Ectodermal cell (in vitro differentiated cells): ENCODE results near the gene LAD1.

Experiments used
- H3K27ac ChIP-seq: 2 replicates; pipeline ENCODE4 v1.7.0; 2013; ENCODE audit warnings: mild to moderate bottlenecking, low read depth, low read length; ENCODE audit not compliant: insufficient read depth, poor library complexity, severe bottlenecking
- H3K27me3 ChIP-seq: 2 replicates; pipeline ENCODE4 v1.7.0; 2013; ENCODE audit warnings: mild to moderate bottlenecking, low read length; ENCODE audit not compliant: insufficient read depth, control insufficient read depth, poor library complexity, severe bottlenecking
- H3K36me3 ChIP-seq: one replicate; pipeline ENCODE4 v1.7.0; 2013; ENCODE audit warnings: low read length; ENCODE audit not compliant: control insufficient read depth, insufficient read depth
- H3K4me1 ChIP-seq: one replicate; pipeline ENCODE4 v1.7.0; 2013; ENCODE audit warnings: low read length; ENCODE audit not compliant: control insufficient read depth, insufficient read depth
- H3K4me3 ChIP-seq: 2 replicates; pipeline ENCODE4 v1.7.0; 2013; ENCODE audit warnings: low read depth, low read length, control low read depth; ENCODE audit not compliant: insufficient read depth
- H3K9me3 ChIP-seq: 2 replicates; pipeline ENCODE4 v1.7.0; 2013; ENCODE audit warnings: mild to moderate bottlenecking, low read length, moderate library complexity; ENCODE audit not compliant: control insufficient read depth
- WGBS, 2 experiments: methylation state at CpG; one replicate each; pipeline ENCODE4 v1.1.7; 2013; ENCODE audit warnings: missing lambda C conversion rate in 2 of 2; 5-methylcytosine and 5-hydroxymethylcytosine counted together

LAD1 gene

DNA sequence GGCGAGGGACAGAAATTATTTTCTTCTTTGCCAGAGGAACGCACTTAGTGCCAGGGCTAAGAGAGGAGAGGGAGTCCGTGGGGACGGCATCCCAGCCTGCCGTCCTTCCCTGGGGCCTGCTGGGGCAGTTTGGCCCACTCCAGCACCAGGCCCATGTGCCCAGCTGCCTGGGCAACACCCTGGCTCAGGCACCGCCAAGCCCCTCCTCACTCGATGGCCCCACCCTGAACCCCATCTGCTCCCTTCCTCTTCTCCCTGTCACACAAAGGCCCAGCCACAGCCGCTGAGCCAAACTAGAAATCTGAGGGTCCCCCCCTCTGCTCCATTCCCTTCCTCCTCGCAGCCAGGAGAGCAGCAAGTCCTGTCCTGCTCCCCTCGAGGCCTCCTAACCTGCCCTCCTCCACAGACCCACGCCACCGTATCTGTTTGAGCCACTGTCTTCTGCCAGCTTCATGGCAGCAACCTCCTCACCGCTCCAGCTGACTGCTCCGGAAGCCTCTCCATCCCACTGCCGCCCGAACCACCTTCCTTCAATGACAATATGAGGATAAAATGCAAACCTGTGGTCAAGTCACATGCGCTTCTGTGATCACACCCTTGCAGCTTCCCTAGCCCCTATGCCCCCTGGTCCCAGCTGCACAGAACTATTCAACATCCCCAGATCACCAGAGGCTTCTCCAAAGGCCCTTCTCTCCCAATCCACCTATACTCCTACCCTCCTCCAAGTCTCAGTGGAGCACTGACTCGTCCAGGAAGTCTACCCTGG, 30.8 kb upstream of the LAD1 start:
- Histone ChIP-seq H3K27me3 (no peaks in the 10 kb centered on the region), H3K9me3 (no peaks in the 10 kb centered on the region), H3K36me3 (no peaks in the 10 kb centered on the region), H3K4me1 (peaks cover 7% of the 10 kb centered on the region), H3K4me3 (no peak overlapping the region), H3K27ac (no peak overlapping the region)
- 92 to 93% methylated on average over 18 of the region's 18 CpGs for WGBS, 2 experiments

DNA sequence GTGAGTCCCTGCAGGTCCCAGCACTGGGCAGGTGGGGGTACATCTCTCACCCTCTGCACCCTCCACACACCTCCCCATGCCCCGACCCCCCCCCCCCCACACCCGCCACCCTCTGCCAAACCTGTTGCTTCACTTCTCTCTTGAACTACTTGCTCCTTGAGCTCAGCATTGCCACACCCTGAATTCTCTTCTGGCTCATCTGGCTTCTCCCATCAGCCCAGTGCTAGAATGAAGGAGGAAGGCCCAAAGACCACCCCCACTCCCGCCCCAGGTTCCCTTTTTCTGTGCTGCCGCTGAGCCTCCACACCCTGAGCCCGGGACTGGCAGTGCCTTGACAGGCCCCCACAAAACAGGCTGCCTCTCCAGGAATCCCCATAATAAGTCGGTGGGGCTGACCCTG, 28.8 kb upstream of the LAD1 start:
- no peaks in the 10 kb centered on the region for H3K9me3 ChIP-seq
- 80 to 93% methylated on average over 4 to 5 of the region's 6 CpGs for WGBS, 2 experiments
- no peak overlapping the region for H3K27ac ChIP-seq
- no peaks in the 10 kb centered on the region for H3K36me3 ChIP-seq
- H3K4me1 ChIP-seq: peaks cover 7% of the 10 kb centered on the region
- no peaks in the 10 kb centered on the region for H3K27me3 ChIP-seq
- no peak overlapping the region for H3K4me3 ChIP-seq

DNA sequence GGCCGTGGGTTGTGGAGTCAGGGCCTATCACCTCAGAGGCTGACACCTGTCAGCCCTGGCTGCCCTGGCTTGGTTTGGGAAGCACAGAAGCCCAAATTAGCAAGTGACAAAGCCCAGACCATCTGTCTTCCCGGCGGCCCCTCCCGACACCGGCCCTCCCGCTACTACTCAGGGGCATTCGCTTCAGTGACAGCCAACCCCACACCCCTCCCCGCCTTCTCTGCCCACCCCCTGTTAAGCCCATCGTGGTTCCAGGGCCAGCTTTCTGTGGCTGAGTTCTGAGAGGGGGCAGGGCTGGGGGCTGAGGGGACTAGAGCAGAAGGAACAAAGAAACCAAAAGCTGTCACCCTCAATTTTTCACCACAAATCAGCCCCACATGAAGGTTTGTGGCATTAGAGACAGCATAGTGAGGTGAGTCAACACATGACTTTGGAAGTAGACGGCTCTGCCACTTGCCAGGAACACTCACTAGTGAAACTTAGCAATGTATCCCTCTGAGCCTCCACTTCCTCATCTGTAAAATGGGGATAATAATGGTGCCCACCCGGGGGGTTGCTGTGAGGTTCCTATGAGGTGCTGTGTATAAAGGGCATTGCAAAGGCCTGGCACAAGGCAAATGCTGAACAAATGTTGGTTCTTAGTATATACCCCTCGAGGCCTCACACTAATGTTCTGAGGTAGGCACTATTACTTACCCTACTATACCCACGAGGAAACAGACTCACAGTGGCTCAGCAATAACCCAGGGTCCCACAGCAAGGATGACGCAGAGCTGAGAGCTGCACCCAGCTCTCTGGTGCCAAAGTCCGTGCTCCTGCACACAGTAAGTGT, 27.6 kb upstream of the LAD1 start:
- Histone ChIP-seq H3K27me3 (no peaks in the 10 kb centered on the region), H3K9me3 (no peaks in the 10 kb centered on the region), H3K4me3 (no peak overlapping the region), H3K36me3 (no peaks in the 10 kb centered on the region), H3K4me1 (peaks cover 12% of the 10 kb centered on the region), H3K27ac (no peak overlapping the region)
- WGBS, 2 experiments: 59 to 60% methylated on average over 12 to 15 of the region's 15 CpGs

DNA sequence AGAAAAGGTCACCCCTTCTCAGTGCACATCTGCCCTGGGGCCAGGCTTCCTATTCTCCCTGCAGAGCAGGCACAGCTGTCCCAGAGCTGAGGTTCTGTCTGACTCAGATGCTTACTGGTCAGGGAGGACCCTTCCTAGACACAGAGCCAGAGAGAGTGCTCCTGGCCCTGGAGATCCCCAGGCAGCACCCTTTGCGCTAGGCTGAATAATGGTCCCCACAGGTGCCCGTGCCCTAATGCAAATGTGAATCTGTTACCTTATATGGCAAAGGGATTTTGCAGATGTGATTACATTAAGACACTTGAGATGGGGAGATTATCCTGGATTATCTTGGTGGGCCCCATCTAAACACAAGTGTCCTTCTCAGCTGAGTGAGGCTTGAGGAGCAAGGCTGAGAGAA, 25.0 kb upstream of the LAD1 start:
- 88 to 93% methylated on average over 2 of the region's 2 CpGs for WGBS, 2 experiments
- Histone ChIP-seq H3K27me3 (no peaks in the 10 kb centered on the region), H3K4me3 (no peak overlapping the region), H3K4me1 (peaks cover 15% of the 10 kb centered on the region), H3K27ac (no peak overlapping the region), H3K36me3 (no peaks in the 10 kb centered on the region), H3K9me3 (no peaks in the 10 kb centered on the region)

DNA sequence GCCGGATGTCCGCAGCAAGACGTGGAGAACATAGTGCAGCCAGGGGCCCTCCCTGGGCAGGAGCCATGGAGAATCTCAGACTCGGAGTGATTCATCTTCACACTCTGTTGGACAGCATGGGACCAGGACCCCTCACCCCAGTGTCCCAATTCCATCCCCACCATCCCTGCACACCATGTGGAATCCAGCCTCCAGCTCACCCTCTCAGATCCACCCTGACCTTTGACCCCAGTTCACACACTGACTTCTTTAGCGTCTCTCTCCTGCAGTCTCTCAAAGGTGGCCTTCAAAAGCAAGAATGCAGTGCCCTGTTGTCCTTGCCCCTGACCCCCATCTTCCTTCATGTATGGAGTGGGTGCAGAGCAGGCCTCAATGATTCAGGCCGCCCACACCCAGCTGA, 24.5 kb upstream of the LAD1 start:
- 88 to 90% methylated on average over 6 of the region's 6 CpGs for WGBS, 2 experiments
- peaks cover 15% of the 10 kb centered on the region for H3K4me1 ChIP-seq
- H3K27ac ChIP-seq: no peak overlapping the region
- no peaks in the 10 kb centered on the region for H3K27me3 ChIP-seq
- no peak overlapping the region for H3K4me3 ChIP-seq
- no peaks in the 10 kb centered on the region for H3K36me3 ChIP-seq
- H3K9me3 ChIP-seq: no peaks in the 10 kb centered on the region

DNA sequence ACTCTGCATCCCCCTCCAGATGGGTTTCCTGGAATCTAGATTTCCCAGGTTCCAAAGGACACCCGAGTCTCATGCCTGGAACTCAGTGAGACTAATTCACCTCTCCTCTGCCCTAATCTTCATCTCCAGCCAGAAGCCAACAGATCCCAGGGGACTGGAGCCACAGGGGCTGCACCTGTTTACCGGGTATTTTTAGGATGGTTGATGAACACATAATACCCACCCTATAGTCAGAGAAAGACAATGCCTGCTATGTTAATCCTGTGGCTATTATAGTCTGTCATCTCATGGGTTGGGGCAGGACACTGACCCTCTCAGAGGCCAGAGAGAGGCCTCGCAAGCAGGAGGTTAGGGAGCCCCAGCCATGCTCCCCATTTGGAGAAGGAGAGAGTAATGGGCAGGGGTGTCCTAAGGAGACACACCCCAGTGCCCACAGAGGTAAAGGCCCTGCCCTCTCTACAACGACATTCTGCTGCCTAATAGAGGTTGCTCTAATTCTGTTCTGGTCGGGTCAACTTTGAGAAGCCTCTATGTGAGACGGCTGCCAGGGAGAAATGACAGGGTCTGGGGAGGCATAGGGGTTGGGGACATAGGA, 23.4 kb upstream of the LAD1 start:
- 84 to 91% methylated on average over 5 to 6 of the region's 6 CpGs for WGBS, 2 experiments
- no peak overlapping the region for H3K27ac ChIP-seq
- H3K4me1 ChIP-seq: peaks cover 15% of the 10 kb centered on the region
- no peak overlapping the region for H3K4me3 ChIP-seq
- no peaks in the 10 kb centered on the region for H3K9me3 ChIP-seq
- H3K36me3 ChIP-seq: no peaks in the 10 kb centered on the region
- H3K27me3 ChIP-seq: no peaks in the 10 kb centered on the region

DNA sequence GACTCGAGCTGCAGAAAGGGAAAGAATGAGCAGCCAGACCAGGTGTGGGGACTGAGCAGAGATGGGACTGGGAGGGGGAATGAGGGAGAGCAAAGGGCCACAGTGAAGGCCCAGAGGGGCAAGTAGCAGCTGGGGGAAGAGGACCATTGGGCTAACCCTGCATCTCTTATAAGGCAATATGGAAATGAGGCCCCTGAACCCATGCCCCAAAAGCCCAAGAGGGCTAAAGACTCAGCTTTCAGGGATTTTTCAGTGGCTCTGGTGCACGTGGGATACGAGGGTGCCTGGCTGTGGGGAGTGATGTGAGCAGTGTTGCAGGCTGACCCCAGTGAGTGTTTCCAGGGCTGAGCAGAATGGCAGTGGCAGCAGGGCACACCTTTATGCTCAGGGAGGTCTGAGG, 22.9 kb upstream of the LAD1 start:
- Histone ChIP-seq H3K9me3 (no peaks in the 10 kb centered on the region), H3K4me1 (peaks cover 15% of the 10 kb centered on the region), H3K27me3 (no peaks in the 10 kb centered on the region), H3K36me3 (no peaks in the 10 kb centered on the region), H3K4me3 (no peak overlapping the region), H3K27ac (no peak overlapping the region)
- 68 to 74% methylated on average over 3 of the region's 3 CpGs for WGBS, 2 experiments

DNA sequence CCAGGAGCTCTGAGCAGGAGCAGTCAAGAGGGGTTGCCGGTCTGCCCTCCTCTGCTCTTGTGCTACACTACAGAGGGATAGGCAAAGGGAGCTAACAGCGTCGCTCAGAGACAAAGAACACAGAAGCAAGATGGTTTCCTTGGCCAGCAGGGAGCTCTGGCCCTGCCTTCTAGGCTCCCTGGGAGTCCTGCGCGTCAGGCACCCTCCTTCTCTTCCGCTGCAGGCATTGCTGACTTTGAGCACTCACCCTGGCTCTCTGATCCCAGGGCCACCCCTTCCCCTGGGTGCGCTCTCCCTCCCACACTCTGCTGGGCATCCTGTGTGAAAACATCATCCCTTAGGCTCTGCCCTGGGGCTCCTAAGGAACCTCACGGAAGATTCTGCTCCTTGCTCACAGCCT, 21.9 kb upstream of the LAD1 start:
- 77 to 79% methylated on average over 8 of the region's 8 CpGs for WGBS, 2 experiments
- H3K27me3 ChIP-seq: no peaks in the 10 kb centered on the region
- H3K27ac ChIP-seq: no peak overlapping the region
- H3K36me3 ChIP-seq: no peaks in the 10 kb centered on the region
- peaks cover 15% of the 10 kb centered on the region for H3K4me1 ChIP-seq
- H3K9me3 ChIP-seq: no peaks in the 10 kb centered on the region
- no peak overlapping the region for H3K4me3 ChIP-seq

DNA sequence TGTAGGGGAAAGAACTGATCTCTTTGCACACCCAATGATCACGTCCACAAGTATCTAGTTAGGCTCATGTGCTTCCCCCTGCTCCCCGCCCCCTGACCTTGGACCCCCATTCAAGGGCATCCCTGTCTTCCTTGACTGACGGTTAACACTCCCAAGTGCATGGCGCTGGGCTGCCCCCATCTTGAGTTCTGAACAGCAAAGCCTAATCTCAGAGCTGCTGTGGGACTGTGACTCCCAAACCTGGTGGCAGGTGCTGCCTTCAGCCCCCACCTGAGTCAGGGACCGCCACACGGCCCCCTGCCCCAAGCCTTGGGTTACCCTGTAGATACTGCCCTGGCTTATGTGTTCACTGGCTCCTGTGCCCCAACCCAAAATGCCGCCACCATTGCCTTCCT, 21.5 kb upstream of the LAD1 start:
- WGBS, 2 experiments: 93% methylated on average over 7 of the region's 7 CpGs
- Histone ChIP-seq H3K27ac (no peak overlapping the region), H3K27me3 (no peaks in the 10 kb centered on the region), H3K4me1 (peaks cover 15% of the 10 kb centered on the region), H3K4me3 (no peak overlapping the region), H3K36me3 (no peaks in the 10 kb centered on the region), H3K9me3 (no peaks in the 10 kb centered on the region)
